ENCODE results near the gene TP53TG5. TPM values are rescaled to one million over a fixed set of nuclear protein-coding genes. Genes with fewer than 3 reads are reported as not detected.

TP53TG5 gene
- total and polyA plus RNA-seq, 2 donors from 2014 or later, result not detected

GRCh38 chr20:45350217-45350616 lies 27.9 kb downstream of the TP53TG5 start:
- H3K36me3 ChIP-seq (ENCODE audit: control insufficient read depth in 2 of 3, insufficient read depth in 3 of 3, low read length in 3 of 3), result no peaks in the 10 kb centered on the region
- no peak overlapping the region for H3K27ac ChIP-seq (ENCODE audit: low read depth in 2 of 2, low read length in 2 of 2)
- TF ChIP-seq CTCF (IDR thresholded peaks at IDR 0.05; ENCODE audit: borderline replicate concordance, extremely low read depth, insufficient read depth), result no peak
- H3K4me1 ChIP-seq (ENCODE audit: control insufficient read depth in 2 of 3, insufficient read depth in 2 of 3, low read depth in 1 of 3, low read length in 3 of 3), result peaks cover 0 to 13% (median 5%) of the 10 kb centered on the region in 3 donors
- H3K9me3 ChIP-seq (ENCODE audit: control insufficient read depth in 2 of 3, insufficient read depth in 1 of 3, low read length in 3 of 3), result no peaks in the 10 kb centered on the region
- FAIRE-seq, result no peak
- no peak overlapping the region for H3K9ac ChIP-seq (ENCODE audit: low read length in 3 of 3)
- intact Hi-C loops (cut with DNase I), result no loop called here
- no peak for DNase-seq
- no peak overlapping the region for H3K4me3 ChIP-seq (ENCODE audit: low read length in 3 of 3)
- H3K27me3 ChIP-seq (ENCODE audit: control insufficient read depth, insufficient read depth, low read length), result no peaks in the 10 kb centered on the region

- no peak for FAIRE-seq
- peak; percentile 54 to 95 (median 70) for DNase-seq
- no peaks in the 10 kb centered on the region for H3K36me3 ChIP-seq (ENCODE audit: control insufficient read depth in 2 of 3, insufficient read depth in 3 of 3, low read length in 3 of 3)
- peak within 1 kb of the TSS; percentile 96 to 99 for H3K27ac ChIP-seq (ENCODE audit: low read depth in 2 of 2, low read length in 2 of 2)
- H3K9me3 ChIP-seq (ENCODE audit: control insufficient read depth in 2 of 3, insufficient read depth in 1 of 3, low read length in 3 of 3), result no peaks in the 10 kb centered on the region
- TF ChIP-seq CTCF (IDR thresholded peaks at IDR 0.05; ENCODE audit: borderline replicate concordance, extremely low read depth, insufficient read depth), result no peak
- H3K4me1 ChIP-seq (ENCODE audit: control insufficient read depth in 2 of 3, insufficient read depth in 2 of 3, low read depth in 1 of 3, low read length in 3 of 3), result peaks cover 0 to 19% (median 13%) of the 10 kb centered on the region in 3 donors
- intact Hi-C loops (cut with DNase I), result no loop called here
- peak within 1 kb of the TSS; percentile 41 to 100 (median 92) for H3K9ac ChIP-seq (ENCODE audit: low read length in 3 of 3)
- peak within 1 kb of the TSS; percentile 66 to 85 (median 77) for H3K4me3 ChIP-seq (ENCODE audit: low read length in 3 of 3)
- no peaks in the 10 kb centered on the region for H3K27me3 ChIP-seq (ENCODE audit: control insufficient read depth, insufficient read depth, low read length)
Observed at GRCh38 chr20:45347936-45348778, 30.0 kb downstream of the TP53TG5 start, which contains the start of gene SDC4. SDC4 (minus strand) TSS chr20:45348424; CDS start chr20:45348384, 40 bp downstream.

- H3K4me1 ChIP-seq (ENCODE audit: control insufficient read depth in 2 of 3, insufficient read depth in 2 of 3, low read depth in 1 of 3, low read length in 3 of 3), result peaks cover 0 to 22% (median 18%) of the 10 kb centered on the region in 3 donors
- H3K27me3 ChIP-seq (ENCODE audit: control insufficient read depth, insufficient read depth, low read length), result no peaks in the 10 kb centered on the region
- no peak for TF ChIP-seq CTCF (IDR thresholded peaks at IDR 0.05; ENCODE audit: borderline replicate concordance, extremely low read depth, insufficient read depth)
- H3K36me3 ChIP-seq (ENCODE audit: control insufficient read depth in 2 of 3, insufficient read depth in 3 of 3, low read length in 3 of 3), result no peaks in the 10 kb centered on the region
- peak overlapping the region; percentile 66 to 85 (median 77) for H3K4me3 ChIP-seq (ENCODE audit: low read length in 3 of 3)
- peak overlapping the region; percentile 96 to 99 for H3K27ac ChIP-seq (ENCODE audit: low read depth in 2 of 2, low read length in 2 of 2)
- no peaks in the 10 kb centered on the region for H3K9me3 ChIP-seq (ENCODE audit: control insufficient read depth in 2 of 3, insufficient read depth in 1 of 3, low read length in 3 of 3)
- intact Hi-C loops (cut with DNase I), result no loop called here
- DNase-seq, result no peak
- FAIRE-seq, result no peak
- H3K9ac ChIP-seq (ENCODE audit: low read length in 3 of 3), result peak overlapping the region; percentile 41 to 100 (median 92)
Observed at GRCh38 chr20:45347297-45347935, 30.7 kb downstream of the TP53TG5 start.
